Left lobe of liver (tissue), 2 donors: ENCODE results near the gene TMEFF2. TPM values are rescaled to one million over a fixed set of nuclear protein-coding genes. Genes with fewer than 3 reads are reported as not detected.
A peak's percentile ranks its signal among the peaks of the same experiment; 100 is the strongest.
"Not testable (repeated sequence)": the region's sequence is repeated elsewhere in the genome, so short reads cannot be mapped to it uniquely, and the experiment has no call there.

Experiments used
- ATAC-seq: fragments of 200-7000 bp; cut with Tn5 transposase; one replicate; pipeline ENCODE4 v1.9.1; 2020; ENCODE audit warnings: mild to moderate bottlenecking, moderate library complexity
- DNase-seq: peaks from one replicate; pipeline ENCODE4 v3.0.0-alpha.2; 2020; ENCODE audit warnings: low spot score
- total RNA-seq: library from RNA; stranded (reverse); gene quantifications from one replicate; pipeline ENCODE4 v1.2.1, GENCODE V29; 2021
- donor health status: DM: no; HTN: no; CAD: no; lungs with moderate emphysema.
- donor health status: DM: no; HTN: yes; CAD: no.

The TMEFF2 gene
- total RNA-seq, 1 donor from 2014 or later: not detected

DNA sequence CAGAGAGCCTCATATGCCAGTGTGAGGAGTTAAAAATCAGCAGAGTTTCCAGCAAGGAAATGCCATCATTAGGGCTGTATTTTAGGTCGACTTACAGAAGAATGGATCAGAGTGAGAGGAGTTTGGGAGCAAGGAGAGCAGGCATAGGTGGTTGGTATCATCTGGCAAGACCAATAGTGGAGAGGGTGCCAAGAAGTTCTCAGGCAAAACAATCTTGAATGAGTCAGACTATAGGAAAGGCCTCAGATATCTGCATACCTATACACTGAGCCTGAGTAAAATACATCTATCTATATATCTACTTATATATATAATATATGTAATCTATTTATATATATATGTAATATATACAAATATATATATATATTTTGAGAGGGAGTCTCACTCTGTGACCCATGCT is 57.3 kb downstream of the TMEFF2 start:
- DNase-seq (no peak), ATAC-seq (no peak)

DNA sequence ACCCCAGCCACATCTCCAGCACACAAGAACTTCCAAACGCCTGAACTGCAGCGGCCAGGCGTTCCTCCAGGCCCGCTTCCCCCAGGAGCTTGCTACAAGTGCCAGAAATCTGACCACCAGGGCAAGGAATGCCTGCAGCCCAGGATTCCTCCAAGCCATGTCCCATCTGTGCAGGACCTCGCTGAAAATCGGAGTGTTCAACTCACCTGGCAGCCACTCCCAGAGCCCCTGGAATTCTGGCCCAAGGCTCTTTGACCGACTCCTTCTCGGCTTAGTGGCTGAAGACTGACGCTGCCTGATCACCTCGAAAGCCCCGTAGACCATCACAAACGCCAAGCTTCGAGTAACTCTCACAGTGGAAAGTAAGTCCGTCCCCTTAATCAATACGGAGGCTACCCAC is 62.1 kb downstream of the TMEFF2 start:
- not testable (repeated sequence) for ATAC-seq

DNA sequence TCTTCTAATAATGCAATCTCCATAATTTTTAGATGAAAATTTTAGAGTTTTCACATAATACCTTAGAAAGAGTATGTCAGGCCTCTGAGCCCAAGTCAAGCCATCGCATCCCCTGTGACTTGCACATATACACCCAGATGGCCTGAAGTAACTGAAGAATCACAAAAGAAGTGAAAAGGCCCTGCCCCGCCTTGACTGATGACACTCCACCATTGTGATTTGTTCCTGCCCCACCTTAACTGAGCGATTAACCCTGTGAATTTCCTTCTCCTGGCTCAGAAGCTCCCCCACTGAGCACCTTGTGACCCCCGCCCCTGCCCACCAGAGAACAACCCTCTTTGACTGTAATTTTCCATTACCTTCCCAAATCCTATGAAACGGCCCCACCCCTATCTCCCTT is 64.4 kb downstream of the TMEFF2 start:
- not testable (repeated sequence) for DNase-seq, ATAC-seq

More for the DNA sequence above, 62.1 kb downstream of the TMEFF2 start:
- DNase-seq: not testable (repeated sequence)

DNA sequence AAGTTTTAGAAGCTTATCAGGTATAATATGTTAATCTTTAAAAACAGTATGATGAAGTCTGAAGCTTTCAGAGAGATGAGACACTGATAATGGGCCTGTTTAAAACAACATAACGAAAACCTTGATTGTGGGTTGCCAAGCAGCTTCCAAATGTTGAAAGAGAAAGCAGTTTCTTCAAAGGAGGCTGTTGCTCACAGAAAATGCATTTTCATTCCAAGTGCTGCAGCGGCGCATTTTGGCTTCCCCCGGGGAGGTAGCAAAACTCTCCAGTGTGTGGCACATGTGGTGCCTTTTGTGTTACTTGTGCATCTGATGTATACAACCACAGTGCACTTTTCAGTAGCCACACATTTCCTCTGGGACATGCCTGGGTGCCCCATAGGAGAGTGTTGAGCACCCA is 66.1 kb downstream of the TMEFF2 start:
- ATAC-seq (peak; percentile 58), DNase-seq (peak; percentile 51)

DNA sequence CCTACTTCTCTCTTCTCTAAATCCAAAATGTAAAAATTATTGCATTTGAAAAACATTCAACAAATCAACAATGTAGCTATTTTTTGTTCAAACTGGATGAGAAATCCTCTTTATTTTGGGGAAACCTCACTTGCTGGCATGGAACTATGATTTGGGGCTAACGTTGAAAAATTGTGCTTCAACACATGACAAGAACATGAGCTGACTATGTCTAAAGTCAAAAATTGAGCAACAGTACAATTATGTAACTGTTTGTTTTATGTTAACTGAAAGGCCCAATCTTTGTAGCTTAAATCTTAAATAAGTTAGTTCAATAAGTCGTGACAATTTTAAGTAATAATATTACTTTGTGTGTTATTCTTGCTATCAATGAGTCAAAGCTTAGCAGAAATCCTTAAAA is 67.3 kb downstream of the TMEFF2 start:
- peak; percentile 47 for ATAC-seq
- no peak for DNase-seq

DNA sequence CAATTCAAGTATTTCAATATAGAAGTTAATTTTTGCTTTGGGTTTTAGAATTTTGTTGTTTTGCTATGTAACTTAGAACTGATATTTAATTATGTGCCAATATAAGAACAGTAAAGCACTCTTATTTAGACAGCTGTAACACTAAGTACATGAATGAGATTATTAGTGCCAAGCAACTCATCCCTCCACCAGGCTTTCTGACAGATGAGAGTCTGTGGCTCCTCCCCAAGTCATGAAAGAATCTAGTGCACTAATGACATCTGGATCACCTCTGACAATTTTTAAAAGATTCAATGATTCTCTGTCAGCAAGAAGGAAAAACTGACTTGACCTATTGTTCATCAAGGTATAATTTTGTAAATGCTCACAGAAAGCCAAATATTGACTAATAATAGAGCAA is 67.8 kb downstream of the TMEFF2 start:
- DNase-seq (no peak), ATAC-seq (peak; percentile 45)

DNA sequence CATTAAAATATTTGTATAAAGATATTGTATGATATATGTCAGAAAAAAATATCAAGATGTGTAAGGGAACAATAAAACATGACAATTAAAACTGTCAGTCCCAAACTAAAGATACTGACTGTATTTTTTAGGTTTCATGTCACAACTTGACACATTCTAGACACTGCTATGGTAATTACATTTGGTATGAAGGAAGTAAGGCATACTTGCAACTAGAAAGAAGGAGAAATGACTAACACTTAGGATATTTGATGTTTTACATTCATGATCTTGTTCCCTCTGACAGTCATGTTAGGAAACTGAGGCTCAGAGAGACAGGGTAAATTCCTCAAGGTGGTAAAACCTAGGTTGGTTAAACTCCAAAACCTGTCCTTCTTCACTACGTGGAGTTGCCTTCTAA is 68.3 kb downstream of the TMEFF2 start:
- DNase-seq: no peak
- ATAC-seq: no peak

DNA sequence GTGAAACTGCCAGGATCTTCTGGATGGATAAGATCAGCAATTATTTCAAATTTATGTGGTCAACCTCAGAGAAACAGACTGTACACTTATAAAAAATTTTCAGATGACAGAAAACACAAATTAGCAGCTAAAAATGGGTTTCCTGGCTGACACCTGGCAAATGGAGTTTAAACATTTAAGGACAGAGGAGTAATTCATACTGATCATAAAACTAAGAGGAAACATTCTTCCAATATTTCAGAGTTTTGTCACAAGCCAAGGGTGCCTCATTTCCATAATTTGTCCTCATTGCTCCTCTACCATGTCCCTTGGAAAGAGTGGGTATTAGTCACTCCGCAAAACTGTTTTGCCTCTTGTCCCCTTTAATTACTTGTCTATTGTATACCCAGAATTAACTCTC is 70.2 kb downstream of the TMEFF2 start:
- DNase-seq (no peak), ATAC-seq (no peak)

DNA sequence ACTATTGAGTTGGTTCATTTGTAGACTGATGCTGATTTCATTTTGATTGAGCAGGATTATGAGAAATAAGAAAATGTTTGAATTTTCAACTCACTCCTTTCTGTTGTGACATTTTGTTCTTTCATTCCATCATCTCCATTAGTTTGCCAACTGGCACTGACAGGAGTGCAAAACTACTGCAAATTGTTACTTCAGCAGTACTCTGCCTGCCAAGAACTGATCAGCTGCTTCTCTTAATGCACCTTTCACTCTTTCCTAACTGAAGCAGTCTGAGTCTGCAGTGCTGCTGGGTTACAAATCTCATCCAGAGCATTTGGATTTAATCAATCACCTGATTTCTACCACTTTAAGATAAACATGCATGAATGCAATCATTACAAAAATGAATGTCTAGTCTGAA is 70.9 kb downstream of the TMEFF2 start:
- ATAC-seq (peak; percentile 88), DNase-seq (peak; percentile 69)

DNA sequence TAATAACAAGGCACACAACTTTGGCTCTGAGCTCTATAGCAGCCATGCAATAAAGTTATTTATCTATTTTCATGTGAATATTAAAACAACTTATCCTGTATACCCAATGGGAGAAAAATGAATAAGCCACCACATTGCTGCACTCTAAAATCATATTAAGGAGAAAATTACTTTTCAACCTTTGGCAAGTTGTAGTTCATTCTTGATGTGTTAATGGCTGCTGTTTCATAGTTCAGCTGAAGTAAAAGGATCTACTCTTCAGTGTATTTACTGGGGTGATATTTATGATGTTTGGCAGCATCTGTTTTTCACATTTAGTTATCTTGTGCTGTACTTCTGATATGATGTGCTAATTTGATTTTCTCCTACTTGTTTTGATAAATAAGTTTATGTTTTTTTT is 71.8 kb downstream of the TMEFF2 start:
- no peak for DNase-seq
- ATAC-seq: no peak

DNA sequence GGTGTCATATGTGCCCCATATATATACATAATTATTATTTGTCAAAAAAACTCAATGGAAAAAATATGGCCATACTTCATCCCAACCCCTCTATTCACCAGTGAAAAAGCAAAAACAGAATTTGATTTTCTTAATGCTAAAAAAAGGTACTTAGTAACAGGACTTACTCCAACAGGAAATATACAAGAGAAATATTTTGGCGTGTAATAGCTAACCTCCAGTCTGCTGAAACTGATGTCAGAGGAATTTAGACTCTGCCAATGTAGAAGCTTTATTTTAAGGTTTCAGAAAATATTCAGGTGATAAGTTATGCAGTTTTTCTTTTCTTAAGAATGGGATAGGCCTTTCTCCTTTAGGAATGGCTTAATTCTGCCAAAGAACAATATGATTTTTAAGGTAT is 72.6 kb downstream of the TMEFF2 start:
- no peak for DNase-seq
- ATAC-seq: no peak

DNA sequence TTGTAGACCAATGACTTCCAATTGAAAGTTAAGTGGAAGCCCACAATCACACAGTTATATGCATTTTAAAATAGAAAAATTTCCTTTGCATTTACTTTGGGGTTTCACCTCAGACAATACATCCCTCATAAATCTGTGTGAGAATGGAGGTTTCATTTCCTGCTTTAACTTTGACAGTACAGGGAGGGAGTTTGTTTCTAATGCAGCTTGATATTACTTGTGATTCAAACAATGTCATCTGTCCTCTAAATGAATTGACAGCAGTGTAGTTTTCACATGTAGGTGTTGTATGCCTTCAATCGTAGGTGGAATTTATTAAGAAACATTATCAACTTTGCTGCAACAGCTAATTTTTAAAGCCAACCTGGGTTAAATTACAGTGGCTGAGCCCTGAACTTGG is 75.2 kb downstream of the TMEFF2 start:
- DNase-seq: no peak

DNA sequence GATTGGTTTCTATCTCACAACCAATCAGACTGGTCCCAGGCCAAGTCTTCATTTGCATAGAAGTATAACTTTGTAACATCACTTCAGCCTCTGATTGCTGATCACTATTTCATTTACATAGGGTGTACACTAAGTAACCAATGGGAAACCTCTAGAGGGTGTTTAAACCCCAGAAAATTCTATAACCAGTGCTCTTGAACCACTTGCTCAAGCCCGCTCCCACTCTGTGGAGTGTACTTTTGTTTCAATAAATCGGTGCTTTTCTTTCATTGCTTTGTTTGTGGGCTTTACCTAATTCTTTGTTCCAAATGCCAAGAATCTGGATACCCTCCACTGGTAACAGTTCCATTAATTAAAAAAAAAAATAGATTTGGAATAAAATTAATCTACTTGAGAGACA is 77.0 kb downstream of the TMEFF2 start:
- ATAC-seq (no peak), DNase-seq (no peak)

More for the DNA sequence above, 75.2 kb downstream of the TMEFF2 start:
- no peak for ATAC-seq

DNA sequence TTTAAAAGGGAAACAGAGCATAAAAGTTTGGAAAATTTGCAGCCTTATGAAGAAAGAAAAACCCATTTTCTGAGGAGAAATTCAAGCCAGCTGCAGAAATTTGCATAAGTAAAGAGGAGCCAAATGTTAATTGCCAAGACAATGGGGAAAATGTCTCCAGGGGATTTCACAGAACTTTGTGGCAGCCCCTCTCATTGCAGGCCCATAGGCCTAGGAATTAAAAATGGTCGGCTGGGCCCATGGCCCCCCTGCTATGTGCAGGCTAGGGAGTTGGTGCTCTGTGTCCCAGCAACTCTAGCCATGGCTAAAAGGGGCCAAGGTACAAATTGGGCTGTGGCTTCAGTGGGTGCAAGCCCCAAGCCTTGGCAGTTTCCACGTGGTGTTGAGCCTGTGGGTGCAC is 83.2 kb downstream of the TMEFF2 start:
- not testable (repeated sequence) for ATAC-seq, DNase-seq

DNA sequence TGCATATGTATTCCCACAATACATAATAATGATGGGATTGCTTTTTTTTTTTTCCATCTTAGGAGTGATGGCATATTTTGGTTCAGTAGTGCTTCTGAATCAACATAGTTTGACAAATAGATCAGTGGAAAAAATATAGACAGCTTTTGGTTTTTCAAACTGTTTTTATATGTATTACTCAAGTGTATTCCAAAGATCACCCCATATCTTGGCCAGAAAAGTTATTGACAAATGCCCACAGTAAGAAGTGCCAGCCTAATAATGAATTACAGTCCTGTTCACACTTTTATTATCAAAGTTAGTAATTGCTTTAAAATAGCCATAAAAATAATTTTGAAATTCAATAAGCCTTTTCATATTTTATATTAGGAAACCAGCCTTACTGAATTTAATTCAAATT is 95.0 kb downstream of the TMEFF2 start:
- no peak for DNase-seq
- ATAC-seq: peak; percentile 62

DNA sequence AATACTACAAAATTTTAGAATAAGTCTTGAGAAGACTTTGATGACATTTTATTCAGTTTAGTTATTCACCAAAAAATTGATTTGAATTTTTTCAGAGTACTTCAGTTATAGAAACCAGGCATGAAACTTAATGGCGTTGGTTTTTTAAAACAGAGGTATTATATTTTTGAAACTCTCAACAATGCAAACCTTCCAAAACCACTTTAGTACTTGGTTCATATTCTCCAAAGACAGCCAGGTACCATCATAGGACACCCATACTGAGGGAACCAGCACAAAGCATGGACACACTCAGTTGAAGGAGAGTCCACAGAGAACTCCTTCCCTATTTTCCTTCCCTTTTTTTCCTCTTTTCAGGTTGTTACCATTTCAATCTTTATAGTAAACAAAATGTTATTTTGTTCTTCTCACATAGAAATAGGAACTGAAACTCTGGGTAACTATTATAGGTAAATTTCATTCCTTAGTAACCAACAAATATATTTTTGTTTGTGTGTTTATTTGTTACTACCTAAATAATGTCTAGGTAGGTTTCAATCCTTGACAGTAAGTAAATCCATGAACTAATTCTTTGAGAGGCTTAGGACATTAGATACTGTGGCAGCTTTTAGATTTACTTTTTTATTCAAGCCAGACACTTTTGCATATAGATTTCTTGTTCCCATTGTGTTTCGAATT is 95.8 kb downstream of the TMEFF2 start:
- no peak for ATAC-seq
- DNase-seq: no peak

DNA sequence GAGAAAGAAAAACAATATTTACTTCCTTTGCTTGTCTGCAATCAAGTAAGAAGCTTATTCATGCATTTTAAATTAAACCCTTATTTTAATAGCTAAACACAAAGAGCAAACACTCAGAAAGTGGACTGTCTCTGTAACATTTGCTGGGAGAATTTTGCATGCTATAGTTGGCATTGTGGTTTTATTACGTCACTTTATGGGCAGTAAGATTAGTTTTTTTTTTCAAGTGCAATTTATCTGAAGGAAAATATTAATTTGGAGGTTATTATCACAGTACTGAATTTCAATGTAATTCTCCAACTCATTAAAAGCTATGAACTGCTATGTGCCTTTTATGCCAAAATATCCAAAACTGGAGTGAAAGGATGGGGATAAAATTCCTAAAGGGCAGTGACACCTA is 103.3 kb downstream of the TMEFF2 start:
- ATAC-seq: no peak
- DNase-seq: no peak

DNA sequence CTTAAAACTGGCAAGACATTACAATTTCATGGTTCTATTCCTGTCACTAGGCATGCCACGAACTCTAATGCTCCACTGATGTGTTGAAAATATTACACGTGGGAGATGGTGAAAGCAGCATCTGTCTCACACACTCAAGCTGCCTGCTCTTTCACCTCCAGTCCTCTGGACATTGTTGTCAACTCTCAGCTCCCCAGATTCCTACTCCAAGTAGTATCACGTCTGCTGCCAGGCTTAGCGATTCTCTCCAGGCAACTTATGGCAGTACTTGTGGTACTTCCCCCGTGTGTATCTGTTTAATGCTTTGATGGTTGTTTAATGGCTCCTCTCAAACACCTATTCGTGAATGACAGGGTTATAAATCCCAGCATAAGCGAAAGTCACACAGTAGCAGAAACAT is 103.8 kb downstream of the TMEFF2 start:
- ATAC-seq: no peak
- no peak for DNase-seq

DNA sequence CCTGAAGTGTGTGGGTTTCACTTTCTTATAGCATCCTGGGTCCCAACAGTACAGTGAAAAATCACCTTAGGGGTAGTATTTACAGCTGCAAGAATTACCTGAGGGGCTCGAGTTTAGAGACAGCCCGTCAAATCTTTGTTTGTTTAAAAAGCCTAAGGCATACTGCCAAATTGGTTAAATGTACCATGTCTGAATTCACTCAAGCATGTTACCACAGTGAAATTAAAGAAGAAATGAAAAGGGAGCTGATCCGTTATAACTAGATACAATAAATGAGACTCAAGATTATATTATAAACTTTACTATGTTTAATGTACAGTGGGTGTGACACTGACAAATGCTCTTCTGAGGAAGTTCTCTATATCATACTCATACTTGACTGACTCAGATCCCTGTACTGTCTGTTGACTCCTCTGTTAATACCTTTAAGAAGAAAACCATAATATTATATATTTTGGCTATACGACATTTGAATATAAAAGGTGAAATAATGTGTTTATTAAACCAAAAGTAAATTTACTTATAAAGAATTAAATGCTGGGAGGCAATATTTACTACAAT is 107.3 kb downstream of the TMEFF2 start:
- no peak for DNase-seq
- ATAC-seq: peak; percentile 49

DNA sequence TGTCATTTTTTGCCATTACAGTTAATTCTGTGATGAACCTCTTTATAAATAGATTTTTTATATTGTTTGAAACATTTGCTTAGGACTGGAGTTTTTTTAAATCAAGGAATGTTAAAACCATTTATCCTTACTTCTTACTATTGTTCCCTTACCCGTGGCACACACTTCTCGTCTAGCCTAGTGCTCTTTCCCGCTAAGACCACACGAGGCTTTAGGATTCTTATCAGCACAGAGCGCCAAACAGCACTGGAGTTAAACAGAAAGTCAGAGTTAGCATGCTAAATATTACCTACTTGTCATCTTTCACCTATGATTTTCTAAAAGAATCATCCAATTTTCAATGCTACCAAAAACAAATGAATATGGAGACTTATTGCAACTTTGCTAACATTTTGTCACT is 112.6 kb downstream of the TMEFF2 start:
- ATAC-seq: no peak

DNA sequence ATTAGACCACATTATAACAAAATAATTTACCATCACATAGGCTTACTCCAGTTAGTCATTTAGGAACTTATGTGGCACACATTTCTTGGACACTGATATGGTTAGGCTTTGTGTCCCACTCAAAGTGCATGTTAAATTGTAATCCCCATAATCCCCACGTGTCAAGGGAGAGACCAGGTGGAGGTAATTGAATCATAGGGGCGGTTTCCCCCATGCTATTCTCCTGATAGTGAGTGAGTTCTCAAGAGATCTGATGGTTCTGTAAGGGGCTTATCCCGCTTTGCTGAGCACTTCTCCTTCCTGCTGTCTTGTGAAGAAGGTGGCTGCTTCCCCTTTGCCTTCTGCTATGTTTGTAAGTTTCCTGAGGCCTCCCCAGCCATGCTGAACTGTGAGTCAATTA is 114.6 kb downstream of the TMEFF2 start:
- ATAC-seq, DNase-seq: not testable (repeated sequence)

More for the DNA sequence above, 112.6 kb downstream of the TMEFF2 start:
- no peak for DNase-seq

DNA sequence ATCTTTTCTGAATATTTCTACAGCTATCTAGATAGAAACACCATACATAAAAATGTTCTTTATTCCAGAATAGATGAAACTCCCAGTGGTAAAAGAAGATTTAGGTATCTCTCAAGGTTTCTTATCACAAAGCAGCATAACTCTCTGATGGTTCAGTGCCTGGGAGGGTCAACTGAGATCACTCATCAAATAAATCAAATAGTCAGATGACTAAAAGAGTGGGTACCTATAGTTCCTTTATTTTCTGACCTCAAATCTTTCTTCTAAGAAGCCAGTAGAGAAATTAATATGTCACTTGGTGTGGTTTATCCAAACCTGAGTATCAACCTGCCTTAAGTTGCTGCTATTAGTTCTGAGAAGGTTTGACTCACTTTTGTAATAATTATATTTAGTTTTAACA is 120.9 kb downstream of the TMEFF2 start:
- DNase-seq (no peak), ATAC-seq (no peak)

DNA sequence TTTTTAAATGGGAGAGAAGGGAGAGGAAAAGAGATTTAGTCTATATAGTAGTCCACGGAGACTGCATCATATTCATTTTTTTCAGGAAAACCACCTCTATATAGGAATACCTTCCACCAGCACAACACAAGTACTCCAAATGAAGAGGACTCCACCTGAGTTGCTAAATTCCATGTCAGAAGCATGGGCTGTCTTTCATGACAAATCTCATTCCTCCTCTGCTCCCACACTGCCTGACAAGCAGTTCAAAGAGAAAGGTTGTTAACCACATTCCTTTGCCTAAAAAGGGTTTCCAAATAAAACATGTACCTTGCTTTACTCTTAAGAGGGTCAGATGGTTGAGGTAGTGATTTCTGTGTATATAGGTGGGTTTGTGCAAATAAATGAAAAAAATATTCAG is 122.0 kb downstream of the TMEFF2 start:
- no peak for DNase-seq
- peak; percentile 36 for ATAC-seq
